ENCODE measurements around the gene MAPK10.

Gene MAPK10

DNA sequence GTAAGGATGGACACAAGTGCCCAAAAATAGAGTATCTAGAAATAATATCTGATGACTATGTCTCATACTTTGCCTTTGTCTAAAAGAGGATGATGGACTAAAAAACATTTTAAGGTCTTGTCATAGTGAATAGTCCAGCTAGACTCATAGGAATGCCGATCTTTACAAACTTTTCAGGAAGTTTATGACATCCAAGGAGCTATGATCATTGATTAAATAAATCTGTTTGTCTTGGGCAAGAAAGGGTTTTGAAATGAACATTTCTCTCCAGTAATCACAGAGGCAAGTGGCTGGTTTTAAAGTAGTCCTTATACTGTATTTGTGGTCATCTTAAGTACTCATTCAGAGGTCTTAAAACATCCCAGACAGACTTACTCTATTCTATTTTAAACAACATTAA is 109.8 kb downstream of the MAPK10 start:
- TF ChIP-seq REST (IDR thresholded peaks at IDR 0.05; ENCODE audit: insufficient read depth in 1 of 2, low read depth in 2 of 2, low read length in 2 of 2) = no peak

DNA sequence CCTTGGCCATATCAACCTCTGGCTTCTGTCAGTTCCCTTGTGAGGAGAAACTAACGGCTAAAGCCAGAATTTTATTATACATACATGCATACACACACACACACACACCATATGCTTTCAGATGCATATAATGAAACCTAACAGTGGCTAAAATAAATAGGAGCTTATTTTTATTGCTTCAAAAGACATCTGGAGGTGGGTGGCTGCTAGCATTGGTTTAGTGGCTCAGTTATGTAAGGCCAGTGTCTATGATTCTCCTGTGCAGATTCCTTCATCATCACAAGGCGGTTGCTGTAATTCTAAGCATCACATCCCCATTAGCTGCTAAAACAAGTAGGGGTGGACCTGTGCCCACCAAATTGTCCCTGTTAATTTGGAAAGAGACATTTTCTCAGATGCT is 110.8 kb downstream of the MAPK10 start:
- TF ChIP-seq POLR2AphosphoS5 (IDR thresholded peaks at IDR 0.05; ENCODE audit: low read depth, low read length) = no peak
- no peak for TF ChIP-seq SIN3A (IDR thresholded peaks at IDR 0.05; ENCODE audit: borderline replicate concordance, insufficient read depth, low read length)
- TF ChIP-seq REST (IDR thresholded peaks at IDR 0.05; ENCODE audit: insufficient read depth in 1 of 2, low read depth in 2 of 2, low read length in 2 of 2) = no peak
- no peak for TF ChIP-seq FOXP2 (optimal IDR thresholded peaks at IDR 0.05; ENCODE audit: borderline replicate concordance, extremely low read depth, extremely low read length, insufficient read depth)
- no peak for TF ChIP-seq TAF1 (IDR thresholded peaks at IDR 0.05; ENCODE audit: borderline replicate concordance, insufficient read depth, low read length)

- TF ChIP-seq FOXP2 (optimal IDR thresholded peaks at IDR 0.05; ENCODE audit: borderline replicate concordance, extremely low read depth, extremely low read length, insufficient read depth) (no peak), TAF1 (IDR thresholded peaks at IDR 0.05; ENCODE audit: borderline replicate concordance, insufficient read depth, low read length) (no peak), SIN3A (IDR thresholded peaks at IDR 0.05; ENCODE audit: borderline replicate concordance, insufficient read depth, low read length) (no peak), REST (IDR thresholded peaks at IDR 0.05; ENCODE audit: insufficient read depth in 1 of 2, low read depth in 2 of 2, low read length in 2 of 2) (no peak), POLR2AphosphoS5 (IDR thresholded peaks at IDR 0.05; ENCODE audit: low read depth, low read length) (no peak)
Measured at GRCh38 chr4:86247906-86248305, 111.9 kb downstream of the MAPK10 start.

GRCh38 chr4:86247320-86247719 is 112.5 kb downstream of the MAPK10 start:
- TF ChIP-seq POLR2AphosphoS5 (IDR thresholded peaks at IDR 0.05; ENCODE audit: low read depth, low read length) = no peak
- TF ChIP-seq REST (IDR thresholded peaks at IDR 0.05; ENCODE audit: insufficient read depth in 1 of 2, low read depth in 2 of 2, low read length in 2 of 2) = no peak
- TF ChIP-seq FOXP2 (optimal IDR thresholded peaks at IDR 0.05; ENCODE audit: borderline replicate concordance, extremely low read depth, extremely low read length, insufficient read depth) = no peak
- no peak for TF ChIP-seq SIN3A (IDR thresholded peaks at IDR 0.05; ENCODE audit: borderline replicate concordance, insufficient read depth, low read length)

GRCh38 chr4:86243750-86244149 is 116.1 kb downstream of the MAPK10 start:
- TF ChIP-seq FOXP2 (optimal IDR thresholded peaks at IDR 0.05; ENCODE audit: borderline replicate concordance, extremely low read depth, extremely low read length, insufficient read depth) = no peak
- TF ChIP-seq REST (IDR thresholded peaks at IDR 0.05; ENCODE audit: insufficient read depth in 1 of 2, low read depth in 2 of 2, low read length in 2 of 2) = no peak

All from PFSK-1 (cell line).